GM15510 (cell line): ENCODE data around the gene NAV2.

ENCODE experiments used
- POLR2A ChIP-seq: IDR thresholded peaks from 3 replicates; pipeline ENCODE4 v1.6.1; 2011; ENCODE audit warnings: borderline replicate concordance; ENCODE audit not compliant: insufficient read length; ENCODE audit errors: extremely low read depth

The NAV2 gene

GRCh38 chr11:19891022-19891421 is 178.4 kb downstream of the NAV2 start:
- TF ChIP-seq POLR2A = no peak

GRCh38 chr11:19892387-19892786 is 179.8 kb downstream of the NAV2 start:
- no peak for TF ChIP-seq POLR2A

GRCh38 chr11:19892876-19893275 is 180.2 kb downstream of the NAV2 start:
- no peak for TF ChIP-seq POLR2A

GRCh38 chr11:19894404-19894803 is 181.8 kb downstream of the NAV2 start:
- no peak for TF ChIP-seq POLR2A

- TF ChIP-seq POLR2A = no peak
Observed at GRCh38 chr11:19895776-19896175, 183.1 kb downstream of the NAV2 start.

GRCh38 chr11:19903620-19904069 is 191.0 kb downstream of the NAV2 start:
- no peak for TF ChIP-seq POLR2A

- TF ChIP-seq POLR2A = no peak
Observed at GRCh38 chr11:19905280-19905853, 192.7 kb downstream of the NAV2 start.

GRCh38 chr11:19906126-19906525 is 193.5 kb downstream of the NAV2 start:
- TF ChIP-seq POLR2A = no peak

GRCh38 chr11:19907008-19907579 is 194.5 kb downstream of the NAV2 start:
- TF ChIP-seq POLR2A = no peak

GRCh38 chr11:19907839-19908238 is 195.2 kb downstream of the NAV2 start:
- TF ChIP-seq POLR2A = no peak

- TF ChIP-seq POLR2A = no peak
Observed at GRCh38 chr11:19910931-19911330, 198.3 kb downstream of the NAV2 start.

- no peak for TF ChIP-seq POLR2A
Observed at GRCh38 chr11:19912115-19912957, 199.7 kb downstream of the NAV2 start.

- no peak for TF ChIP-seq POLR2A
Observed at GRCh38 chr11:19912958-19913892, 200.6 kb downstream of the NAV2 start.

- no peak for TF ChIP-seq POLR2A
Observed at GRCh38 chr11:19913893-19914249, 201.2 kb downstream of the NAV2 start.

GRCh38 chr11:19915808-19916207 is 203.2 kb downstream of the NAV2 start:
- TF ChIP-seq POLR2A = no peak

- no peak for TF ChIP-seq POLR2A
Observed at GRCh38 chr11:19917069-19917468, 204.4 kb downstream of the NAV2 start.
